GM18508 (cell line): Measurements from ENCODE around the gene SIMC1.
"Not testable (repeated sequence)": the region's sequence is repeated elsewhere in the genome, so short reads cannot be mapped to it uniquely, and the experiment has no call there.

Experiments
- ATAC-seq: cut with Tn5 transposase; IDR thresholded peaks from one replicate; pipeline ENCODE4 v1.9.1; 2021; ENCODE audit warnings: moderate number of reproducible peaks; ENCODE audit not compliant: insufficient read depth, unreplicated experiment

Gene SIMC1

DNA sequence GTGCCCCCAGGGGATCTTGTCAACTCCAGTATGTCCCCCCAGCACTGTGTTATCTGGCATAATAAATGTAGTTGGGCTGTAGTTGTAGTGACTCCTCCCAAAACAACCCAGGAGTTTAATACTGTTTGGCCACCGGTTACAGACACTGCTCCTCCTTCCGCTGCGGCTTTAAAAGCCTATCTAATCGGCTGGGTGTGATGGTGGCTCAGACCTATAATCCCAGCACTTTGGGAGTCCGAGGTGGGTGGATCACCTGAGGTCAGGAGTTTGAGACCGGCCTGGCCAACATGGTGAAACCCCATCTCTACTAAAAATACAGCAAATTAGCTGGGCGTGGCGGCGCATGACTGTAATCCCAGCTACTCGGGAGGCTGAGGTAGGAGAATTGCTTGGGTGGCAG, 34.7 kb upstream of the SIMC1 start:
- not testable (repeated sequence) for ATAC-seq

DNA sequence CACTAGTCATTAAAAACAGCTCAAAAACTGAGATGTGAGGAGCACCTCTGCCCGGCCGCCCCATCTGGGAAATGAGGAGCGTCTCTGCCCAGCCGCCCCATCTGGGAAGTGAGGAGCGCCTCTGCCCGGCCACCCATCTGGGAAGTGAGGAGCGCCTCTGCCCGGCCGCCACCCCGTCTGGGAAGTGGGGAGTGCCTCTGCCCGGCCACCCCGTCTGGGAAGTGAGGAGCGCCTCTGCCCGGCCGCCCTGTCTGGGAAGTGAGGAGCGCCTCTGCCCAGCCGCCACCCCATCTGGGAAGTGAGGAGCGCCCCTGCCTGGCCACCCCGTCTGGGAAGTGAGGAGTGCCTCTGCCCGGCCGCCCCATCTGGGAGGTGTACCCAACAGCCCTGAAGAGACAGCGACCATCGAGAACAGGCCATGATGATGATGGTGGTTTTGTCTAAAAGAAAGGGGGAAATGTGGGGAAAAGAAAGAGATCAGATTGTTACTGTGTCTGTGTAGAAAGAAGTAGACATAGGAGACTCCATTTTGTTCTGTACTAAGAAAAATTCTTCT, 23.7 kb upstream of the SIMC1 start:
- ATAC-seq, result not testable (repeated sequence)

DNA sequence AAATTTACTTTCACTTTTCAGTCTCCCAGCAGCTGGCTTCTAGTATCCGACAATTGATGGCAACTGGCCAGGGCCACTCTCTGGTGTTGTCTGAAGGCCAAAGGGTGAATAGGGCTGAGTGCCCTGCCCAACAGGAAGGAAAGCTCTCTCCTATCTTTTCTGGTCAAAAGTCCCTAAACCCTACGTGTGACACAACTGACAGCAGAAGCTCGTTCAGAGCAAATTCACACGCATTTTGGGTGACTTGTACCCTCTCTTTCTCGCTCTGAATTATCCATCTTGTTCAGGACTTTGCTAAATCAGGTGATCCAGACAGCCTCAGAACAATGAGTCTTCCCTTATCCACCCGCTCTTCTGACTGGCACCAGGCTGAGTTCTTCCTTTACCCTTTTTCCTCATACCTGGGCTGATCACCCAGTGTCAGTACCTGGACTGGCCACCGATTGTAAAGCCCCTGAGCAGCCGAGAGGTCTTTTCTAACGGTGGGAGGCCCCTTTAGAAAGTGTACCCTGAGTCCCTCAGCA, 21.8 kb upstream of the SIMC1 start:
- ATAC-seq, result not testable (repeated sequence)

DNA sequence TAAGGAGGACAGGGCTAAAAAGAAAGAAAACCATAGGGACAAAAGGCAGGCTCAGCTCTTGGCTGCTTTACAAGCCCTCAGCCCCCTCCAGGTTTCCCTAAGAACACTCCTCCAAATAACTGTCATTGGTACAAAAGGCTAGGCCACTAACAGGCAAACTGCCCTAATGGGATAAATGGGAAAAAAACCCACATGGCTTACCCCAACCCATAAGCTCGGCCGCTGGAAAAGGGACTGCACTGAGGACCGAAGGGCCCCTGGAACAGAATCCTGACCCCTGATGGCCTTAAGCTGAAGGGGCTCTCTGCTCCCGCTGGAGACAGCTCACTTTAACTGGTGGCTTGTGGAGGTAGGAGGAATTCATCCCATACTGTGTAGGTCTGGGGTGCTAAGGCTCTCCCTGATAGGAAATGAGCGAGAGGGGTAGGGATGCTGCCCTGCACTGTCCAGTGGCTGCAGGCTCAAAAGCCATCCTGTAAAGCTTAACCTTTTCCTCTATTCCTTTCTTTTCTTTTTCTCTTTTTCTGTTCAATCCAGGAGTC, 21.0 kb upstream of the SIMC1 start:
- not testable (repeated sequence) for ATAC-seq

DNA sequence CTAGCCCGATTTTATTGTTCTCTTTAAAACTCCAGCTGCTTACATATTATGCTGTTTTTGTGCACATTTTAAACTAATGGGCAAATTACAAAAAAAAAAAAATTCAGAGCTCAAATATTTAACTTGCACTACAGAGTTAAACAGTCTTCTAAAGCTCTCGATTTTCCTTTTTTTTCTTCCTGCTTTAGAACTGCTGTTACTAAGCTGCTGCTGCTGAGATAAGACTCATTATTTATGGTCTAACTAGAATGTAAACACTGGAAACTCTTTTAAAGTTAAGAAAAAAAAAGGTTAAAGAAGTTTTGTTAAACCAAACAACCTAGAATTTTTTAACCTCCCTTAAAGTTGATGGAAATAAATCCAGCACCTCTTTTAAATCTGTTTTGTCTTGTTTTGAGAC, 20.5 kb upstream of the SIMC1 start:
- ATAC-seq, result not testable (repeated sequence)

DNA sequence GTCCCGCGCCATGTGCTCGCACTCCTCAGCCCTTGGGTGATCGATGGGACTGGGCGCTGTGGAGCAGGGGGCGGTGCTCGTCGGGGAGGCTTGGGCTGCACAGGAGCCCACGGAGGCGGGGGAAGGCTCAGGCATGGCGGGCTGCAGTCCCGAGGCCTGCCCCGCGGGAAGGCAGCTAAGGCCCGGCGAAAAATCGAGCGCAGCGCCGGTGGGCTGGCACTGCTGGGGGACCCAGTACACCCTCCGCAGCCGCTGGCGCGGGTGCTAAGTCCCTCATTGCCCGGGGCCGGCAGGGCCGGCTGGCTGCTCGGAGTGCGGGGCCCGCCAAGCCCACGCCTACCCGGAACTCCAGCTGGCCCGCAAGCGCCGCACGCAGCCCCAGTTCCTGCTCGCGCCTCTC, 16.2 kb upstream of the SIMC1 start:
- not testable (repeated sequence) for ATAC-seq

DNA sequence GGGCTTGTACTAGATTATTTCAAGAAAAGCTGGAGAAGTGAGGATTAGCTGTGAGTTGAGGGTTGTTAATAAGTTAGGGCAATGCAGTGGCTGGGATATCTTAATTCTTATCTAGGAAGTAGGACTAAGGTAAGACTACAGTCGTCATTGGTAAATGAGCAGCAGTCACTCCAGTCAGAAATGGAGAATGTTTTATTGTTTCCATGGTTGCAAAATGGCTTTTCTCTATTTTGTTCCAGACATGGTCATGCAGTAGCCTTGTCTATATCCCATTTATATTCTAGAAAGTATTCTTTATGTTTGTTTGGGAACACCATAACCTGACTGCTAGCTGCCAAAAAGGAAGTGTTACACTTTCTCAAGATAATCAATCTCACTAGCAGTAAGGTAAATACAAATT, 9.9 kb upstream of the SIMC1 start:
- ATAC-seq, result not testable (repeated sequence)

DNA sequence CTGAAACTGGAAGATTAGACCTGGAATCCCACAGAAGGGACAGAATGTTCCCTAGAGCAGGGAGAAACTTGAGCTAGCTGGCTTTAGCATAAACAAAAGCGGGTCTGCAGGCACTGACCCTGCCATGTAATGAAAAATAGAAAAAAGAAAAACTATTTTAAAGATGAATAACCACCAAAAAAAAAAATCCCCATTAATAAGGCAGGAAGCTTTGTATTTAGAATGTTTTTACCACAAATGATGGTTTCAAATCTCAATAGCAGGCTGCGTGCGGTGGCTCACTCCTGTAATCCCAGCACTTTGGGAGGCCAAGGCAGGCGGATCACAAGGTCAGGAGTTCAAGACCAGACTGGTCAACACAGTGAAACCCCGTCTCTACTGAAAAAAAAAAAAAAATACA, 5.0 kb upstream of the SIMC1 start:
- ATAC-seq, result not testable (repeated sequence)

DNA sequence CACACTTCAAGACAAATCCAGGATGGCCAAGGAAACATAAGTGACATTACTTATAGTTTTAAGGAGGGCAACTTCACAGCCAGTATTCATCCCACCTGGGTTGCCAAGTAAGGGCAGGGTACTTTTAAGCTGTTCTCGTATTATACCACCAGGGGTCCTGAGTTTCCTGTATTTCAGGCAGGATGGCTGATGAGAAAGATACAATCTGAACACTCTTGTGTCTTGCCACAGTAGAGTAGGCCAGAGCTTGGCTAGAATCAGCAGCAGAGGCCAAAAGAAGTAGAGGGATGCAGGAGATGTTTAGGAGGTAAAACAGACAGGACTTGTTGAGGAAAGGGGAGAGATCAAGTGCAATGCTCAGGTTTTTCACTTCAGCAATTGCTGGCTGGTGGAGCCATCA, 3.1 kb upstream of the SIMC1 start:
- not testable (repeated sequence) for ATAC-seq

DNA sequence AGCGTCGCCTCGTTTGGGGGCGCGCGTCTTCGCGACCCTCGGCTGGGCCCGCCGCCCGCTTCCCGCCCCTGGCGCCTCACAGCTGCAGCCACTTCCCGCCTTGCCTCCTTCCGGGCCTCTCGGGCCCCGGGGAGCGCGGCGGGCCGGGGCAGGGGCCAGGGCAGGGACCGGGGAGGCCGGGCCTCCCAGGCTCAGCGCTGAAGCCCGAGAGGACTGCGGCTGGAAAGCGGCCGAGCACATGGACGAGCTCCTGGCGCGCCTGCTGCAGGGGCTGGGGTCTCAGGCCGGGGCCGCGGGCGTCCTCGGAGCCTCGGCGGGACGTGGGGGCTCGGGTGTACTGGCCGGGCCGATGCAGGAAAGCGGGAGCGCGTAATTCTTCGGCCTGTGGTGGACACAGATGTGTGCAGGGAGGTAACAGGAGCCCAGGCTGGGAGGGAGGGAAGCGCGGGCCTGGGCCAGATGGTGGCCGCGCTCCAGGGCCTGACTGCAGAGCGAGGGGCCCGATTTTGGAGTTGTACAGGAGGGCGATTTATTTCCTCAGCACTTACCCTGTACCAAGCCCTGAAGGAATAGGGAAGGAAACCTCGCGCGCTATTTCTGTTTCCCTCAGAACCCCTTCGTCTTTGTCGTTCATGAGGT, 540 bp downstream of the SIMC1 start:
- not testable (repeated sequence) for ATAC-seq

DNA sequence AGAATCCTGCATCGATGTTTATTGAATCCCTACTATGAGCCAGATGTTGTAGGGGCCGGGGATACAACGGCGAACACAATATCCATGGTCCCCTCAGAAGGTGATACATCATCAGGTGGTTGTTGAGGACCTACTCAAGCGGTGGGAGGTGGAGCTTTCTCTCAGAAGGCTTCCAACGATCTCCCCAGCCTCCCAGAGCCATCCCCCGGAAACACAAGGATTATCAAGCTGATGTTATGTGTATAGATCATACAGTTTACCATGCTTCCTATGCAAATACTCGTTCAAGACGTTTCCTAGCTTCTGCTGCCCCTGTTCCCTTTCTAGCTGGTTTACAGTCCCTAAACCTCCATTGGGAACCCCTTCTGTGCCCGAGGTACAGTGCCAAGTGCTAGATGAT, 1.1 kb downstream of the SIMC1 start:
- not testable (repeated sequence) for ATAC-seq

DNA sequence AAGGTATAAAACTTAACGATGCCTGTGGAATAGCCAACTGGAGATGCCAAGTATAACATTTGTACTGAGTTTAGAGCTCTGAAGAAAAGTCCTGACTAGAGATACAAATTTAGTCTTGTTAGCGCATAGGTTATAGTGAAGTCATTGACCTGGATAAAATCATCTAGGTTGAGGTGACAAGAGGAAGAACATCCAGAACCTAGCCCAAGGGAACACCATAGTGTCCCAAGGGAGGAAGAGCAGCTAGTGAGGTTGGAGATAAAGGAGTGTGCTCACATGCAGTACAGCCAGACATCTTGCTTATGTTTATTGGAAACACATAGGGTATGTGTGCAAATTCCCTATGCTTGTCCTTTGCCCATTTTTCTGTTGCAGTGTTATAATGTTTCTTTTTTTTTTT, 6.1 kb downstream of the SIMC1 start:
- ATAC-seq, result not testable (repeated sequence)

DNA sequence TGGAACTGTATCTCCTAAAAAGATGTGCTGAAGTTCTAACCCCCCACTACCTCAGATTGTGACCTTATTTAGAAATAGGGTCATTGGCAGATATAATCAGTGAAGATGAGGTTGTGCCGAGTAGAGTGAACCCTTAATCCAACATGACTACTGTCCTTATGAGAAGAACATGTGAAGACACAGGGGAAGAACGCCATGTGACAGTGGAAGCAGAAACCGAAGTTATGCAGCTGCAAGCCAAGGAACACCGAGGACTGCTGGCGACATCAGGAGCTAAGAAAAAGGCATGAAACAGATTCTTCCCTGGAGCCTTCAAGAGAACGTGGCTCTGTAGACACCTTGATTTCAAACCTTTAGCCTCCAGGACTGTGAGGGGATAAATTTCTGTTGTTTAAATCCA, 6.8 kb downstream of the SIMC1 start:
- ATAC-seq, result not testable (repeated sequence)

DNA sequence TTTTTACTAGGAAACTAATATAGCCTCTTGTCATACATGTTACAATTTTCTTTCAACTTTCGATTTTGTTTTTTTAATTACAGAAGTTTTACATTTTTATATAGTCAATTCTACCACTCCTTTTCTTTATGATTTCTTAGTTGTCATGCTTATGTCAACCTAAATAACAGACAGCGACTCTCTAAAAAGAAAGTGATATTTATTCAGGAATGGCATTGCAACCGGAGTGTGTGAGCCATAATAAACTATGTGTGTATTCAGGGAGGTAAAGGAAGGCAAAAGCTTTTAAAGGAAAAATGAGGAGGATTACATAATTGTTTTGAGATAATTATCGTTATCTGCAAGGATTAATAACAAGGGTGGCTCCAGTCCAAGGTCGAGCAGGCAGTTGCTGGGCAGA, 7.3 kb downstream of the SIMC1 start:
- ATAC-seq, result not testable (repeated sequence)

DNA sequence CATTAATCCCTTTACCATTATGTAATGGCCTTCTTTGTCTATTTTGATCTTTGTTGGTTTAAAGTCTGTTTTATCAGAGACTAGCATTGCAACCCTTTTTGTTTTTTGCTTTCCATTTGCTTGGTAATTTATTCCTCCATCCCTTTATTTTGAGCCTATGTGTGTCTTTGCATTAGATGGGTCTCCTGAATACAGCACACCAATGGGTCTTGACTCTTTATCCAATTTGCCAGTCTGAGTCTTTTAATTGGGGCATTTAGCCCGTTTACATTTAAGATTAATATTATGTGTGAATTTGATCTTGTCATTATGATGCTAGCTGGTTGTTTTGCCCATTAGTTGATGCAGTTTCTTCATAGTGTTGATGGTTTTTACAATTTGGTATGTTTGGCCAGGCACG, 12.5 kb downstream of the SIMC1 start:
- not testable (repeated sequence) for ATAC-seq

DNA sequence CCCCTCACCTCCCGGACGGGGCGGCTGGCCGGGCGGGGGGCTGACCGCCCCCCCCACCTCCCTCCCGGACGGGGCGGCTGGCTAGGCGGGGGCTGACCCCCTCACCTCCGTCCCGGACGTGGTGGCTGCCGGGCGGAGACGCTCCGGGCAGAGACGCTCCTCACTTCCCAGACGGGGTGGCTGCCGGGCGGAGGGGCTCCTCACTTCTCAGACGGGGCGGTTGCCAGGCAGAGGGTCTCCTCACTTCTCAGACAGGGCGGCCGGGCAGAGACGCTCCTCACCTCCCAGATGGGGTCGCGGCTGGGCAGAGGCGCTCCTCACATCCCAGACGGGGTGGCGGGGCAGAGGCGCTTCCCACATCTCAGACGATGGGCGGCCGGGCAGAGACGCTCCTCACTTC, 13.9 kb downstream of the SIMC1 start:
- not testable (repeated sequence) for ATAC-seq

DNA sequence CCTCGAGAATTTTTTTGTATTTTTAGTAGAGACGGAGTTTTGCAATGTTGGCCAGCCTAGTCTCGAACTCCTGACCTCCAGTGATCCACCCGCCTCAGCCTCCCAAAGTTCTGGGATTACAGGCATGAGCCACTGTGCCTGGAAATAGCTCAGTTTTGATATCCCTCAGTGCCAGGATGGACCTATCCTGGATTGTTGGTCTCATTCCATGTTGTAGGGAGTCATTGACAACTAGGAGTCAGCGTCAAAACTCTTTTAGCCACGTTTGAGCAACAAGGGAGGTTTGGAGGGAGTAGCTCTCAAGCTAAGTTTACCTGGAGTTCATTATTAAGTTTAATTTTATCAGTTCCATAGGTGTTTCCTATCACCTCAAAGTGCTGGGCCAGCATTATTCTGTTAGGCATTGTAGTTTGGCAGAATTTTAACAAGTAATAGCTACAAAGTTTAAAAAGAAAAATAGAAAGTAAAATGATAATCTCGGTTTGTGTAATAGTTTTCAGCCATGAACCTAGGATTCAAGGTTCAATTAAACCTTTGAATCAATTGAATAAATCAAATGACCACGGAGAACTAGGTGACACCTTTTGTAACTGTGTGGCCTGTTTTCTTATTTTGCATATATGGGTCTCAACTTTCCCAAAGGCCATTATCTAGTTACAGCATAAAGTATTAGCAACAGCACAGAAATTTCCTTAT, 15.3 kb downstream of the SIMC1 start:
- not testable (repeated sequence) for ATAC-seq

DNA sequence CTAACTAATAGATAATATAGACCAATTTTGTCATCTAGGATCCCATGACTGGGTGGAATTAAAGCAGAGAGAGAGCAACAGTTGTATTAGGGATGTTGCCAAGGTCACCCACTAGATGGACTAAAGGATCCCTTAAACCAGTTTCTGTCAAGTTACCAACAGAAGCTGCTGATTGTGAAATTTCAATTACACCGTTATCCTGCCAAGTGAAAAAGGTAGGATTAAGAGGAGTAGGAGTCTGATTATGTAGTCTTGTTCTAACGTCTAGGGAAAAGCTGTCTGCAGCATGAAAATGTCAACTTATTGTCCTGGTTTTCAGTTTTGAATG, 15.8 kb downstream of the SIMC1 start:
- not testable (repeated sequence) for ATAC-seq

DNA sequence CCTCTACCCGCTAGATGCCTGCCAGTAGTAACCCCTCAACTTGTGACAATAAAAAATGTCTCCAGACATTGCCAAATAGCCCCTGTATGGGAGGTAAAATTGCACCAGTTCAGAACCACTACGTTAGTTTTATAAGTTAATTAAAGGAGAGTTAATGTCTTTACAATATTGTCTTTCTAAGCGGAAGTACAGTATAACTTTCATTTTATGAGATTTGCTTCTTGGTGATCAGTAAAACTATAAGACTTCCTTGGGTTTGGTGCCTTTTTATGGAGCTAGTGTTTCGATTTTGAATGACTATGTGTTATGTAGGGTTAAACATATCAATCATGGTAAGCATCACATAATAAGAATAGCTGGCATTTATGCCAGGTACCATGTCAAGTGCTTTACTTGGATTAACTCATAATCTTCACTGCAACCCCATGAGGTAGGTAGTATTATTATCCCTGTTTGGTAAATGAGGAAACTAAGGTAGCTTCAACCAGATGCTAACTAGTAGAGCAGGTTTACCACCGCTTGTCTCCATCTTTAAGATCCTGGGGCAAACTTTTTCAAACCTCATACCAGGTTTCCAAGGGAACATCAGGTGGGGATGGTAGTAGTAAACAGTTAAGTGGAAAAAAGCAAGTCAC, 19.8 kb downstream of the SIMC1 start:
- not testable (repeated sequence) for ATAC-seq

DNA sequence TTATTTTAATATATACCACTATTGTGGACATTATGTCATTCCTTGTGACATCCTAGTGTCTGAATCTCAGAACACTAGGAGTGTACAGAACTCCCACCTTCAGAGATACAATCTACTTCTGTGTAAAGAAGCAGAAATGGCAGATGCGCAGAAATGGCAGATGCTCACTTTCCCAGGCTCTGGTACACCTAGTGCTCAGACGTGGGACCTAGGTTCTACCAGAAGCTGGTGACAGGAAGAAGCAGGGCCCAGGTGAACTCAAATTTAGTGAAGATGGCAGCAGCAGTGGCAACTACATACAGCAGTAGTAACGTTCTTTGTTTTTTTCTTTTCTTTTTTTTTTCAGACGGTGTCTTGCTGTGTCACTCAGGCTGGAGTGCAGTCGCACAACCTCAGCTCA, 22.5 kb downstream of the SIMC1 start:
- not testable (repeated sequence) for ATAC-seq

DNA sequence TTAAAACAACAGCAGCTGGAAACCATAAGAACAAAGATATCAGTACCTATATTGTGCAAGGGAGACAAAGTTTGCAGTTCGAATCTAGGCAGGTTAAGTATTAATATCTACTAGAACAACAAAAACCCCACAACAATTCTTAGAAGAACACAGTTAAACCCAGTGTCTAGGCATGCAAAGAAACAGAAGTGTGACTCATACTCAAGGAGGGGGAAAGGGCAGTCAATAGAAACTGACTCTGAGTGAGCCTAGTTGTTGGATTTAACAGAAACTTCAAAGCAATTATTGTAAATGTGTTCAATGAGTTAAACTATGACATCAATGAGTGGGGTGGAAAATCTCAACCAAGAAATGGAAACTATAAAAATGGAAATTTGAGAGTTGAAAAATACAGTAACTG, 28.2 kb downstream of the SIMC1 start:
- not testable (repeated sequence) for ATAC-seq
